ENCODE data around the gene OXGR1.

The OXGR1 gene

DNA sequence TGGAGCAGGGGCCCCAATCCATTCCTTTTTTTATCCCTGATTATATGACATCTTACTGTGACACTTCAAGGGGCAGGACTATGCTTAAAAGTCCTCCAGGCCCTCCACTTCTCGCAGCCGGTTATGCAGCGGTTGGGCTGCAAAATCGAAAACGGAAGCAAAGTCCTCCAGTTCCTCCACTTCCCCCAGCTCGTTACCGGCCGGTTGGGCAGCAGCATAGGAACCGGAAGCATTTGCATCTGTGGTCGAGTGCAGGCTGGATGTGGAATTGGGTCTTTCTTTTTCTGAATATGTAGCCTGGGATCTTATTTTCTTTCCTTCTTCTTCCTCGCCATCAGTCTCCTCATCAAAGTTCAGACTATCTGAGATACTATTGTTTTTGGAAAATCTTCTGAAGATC is 46.1 kb downstream of the OXGR1 start:
- Histone ChIP-seq H3K4me1 (ENCODE audit: insufficient read depth, low read length) (no peaks in the 10 kb centered on the region), H3K9ac (ENCODE audit: low read depth, low read length) (no peak overlapping the region), H3K27ac (ENCODE audit: low read length) (no peak overlapping the region), H3K4me3 (ENCODE audit: low read length) (no peak overlapping the region), H3K9me3 (ENCODE audit: insufficient read depth, low read depth, low read length) (no peaks in the 10 kb centered on the region), H3K27me3 (ENCODE audit: insufficient read depth, low read length) (no peaks in the 10 kb centered on the region), H3K36me3 (ENCODE audit: insufficient read depth, low read depth, low read length) (no peaks in the 10 kb centered on the region)

DNA sequence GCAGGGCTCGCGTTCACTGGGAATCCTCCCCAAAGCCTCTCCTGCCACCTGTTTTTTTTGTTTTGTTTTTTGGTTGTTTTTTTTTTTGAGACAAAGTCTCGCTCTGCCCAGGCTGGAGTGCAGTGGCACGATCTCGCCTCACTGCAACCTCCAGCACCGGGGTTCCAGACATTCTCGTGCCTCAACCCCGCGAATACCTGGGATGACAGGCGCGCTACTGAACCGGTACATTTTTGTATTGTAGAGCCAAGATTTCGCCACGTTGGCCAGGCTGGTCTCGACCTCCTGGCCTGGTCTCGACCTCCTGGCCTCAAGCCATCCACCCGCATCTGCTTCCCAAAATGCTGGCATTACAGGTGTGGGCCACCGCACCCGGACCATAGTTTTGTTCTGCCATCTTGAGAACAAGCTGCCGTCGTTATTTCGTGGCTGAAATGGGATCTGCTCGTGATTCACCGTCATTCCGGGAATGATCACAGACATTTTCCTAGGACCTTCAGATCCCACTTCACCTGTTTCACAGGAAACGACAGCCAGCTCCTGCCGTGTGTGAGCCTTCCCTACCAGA is 46.8 kb downstream of the OXGR1 start:
- no peaks in the 10 kb centered on the region for H3K27me3 ChIP-seq (ENCODE audit: insufficient read depth, low read length)
- H3K4me3 ChIP-seq (ENCODE audit: low read length) = no peak overlapping the region
- H3K9ac ChIP-seq (ENCODE audit: low read depth, low read length) = no peak overlapping the region
- no peaks in the 10 kb centered on the region for H3K9me3 ChIP-seq (ENCODE audit: insufficient read depth, low read depth, low read length)
- H3K4me1 ChIP-seq (ENCODE audit: insufficient read depth, low read length) = no peaks in the 10 kb centered on the region
- no peak overlapping the region for H3K27ac ChIP-seq (ENCODE audit: low read length)
- no peaks in the 10 kb centered on the region for H3K36me3 ChIP-seq (ENCODE audit: insufficient read depth, low read depth, low read length)

DNA sequence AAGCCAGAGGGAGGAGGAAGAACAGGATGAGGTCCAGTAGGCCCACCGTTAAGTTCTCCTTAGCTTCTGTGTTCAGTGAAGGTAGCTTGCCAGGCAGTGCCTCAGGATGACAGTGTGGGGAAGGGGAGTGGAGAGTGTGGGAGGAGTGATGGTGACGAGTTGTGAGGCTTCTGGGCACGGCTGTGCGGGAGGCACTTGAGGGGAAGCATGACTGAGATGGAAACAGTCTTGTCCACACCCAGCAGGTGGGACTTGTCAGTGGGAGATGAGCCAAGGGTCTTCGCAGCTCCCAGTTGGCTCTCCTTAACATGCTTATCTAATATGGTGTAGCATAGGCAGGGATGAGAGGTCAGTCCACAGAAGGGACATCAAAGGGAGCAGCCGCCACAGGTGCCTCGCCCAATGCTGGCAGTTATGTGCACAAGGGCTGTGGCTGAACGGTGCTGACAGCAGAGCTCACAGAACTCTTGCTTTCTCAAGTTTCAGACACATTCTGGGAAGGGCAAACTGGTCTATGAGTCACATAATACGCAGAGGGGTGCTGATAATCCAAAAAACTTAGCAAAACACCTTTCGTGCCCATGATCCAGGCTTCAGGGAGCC is 47.5 kb downstream of the OXGR1 start:
- Histone ChIP-seq H3K27ac (ENCODE audit: low read length) (no peak overlapping the region), H3K4me1 (ENCODE audit: insufficient read depth, low read length) (no peaks in the 10 kb centered on the region), H3K27me3 (ENCODE audit: insufficient read depth, low read length) (no peaks in the 10 kb centered on the region), H3K9me3 (ENCODE audit: insufficient read depth, low read depth, low read length) (no peaks in the 10 kb centered on the region), H3K9ac (ENCODE audit: low read depth, low read length) (no peak overlapping the region), H3K4me3 (ENCODE audit: low read length) (no peak overlapping the region), H3K36me3 (ENCODE audit: insufficient read depth, low read depth, low read length) (no peaks in the 10 kb centered on the region)

DNA sequence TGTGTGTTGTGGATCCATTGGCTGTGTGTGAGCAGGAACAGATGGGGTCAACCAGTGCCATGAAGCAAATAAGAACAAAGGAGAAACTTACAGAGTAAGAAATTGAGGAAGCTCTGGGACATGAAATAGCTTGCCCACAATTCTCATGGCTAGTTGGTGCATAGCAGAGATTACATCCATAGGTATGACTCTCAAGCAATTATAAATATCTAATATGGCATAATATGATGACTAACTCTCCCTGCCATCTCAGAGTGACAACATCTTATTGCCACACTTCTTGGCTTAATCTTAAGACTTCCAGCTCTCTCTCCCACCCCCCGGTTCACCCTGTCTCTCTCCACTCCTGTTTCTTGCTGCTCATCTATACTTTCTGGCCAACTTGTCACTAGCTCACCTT is 53.3 kb downstream of the OXGR1 start:
- Histone ChIP-seq H3K4me1 (ENCODE audit: insufficient read depth, low read length) (no peaks in the 10 kb centered on the region), H3K27ac (ENCODE audit: low read length) (no peak overlapping the region), H3K9ac (ENCODE audit: low read depth, low read length) (no peak overlapping the region), H3K36me3 (ENCODE audit: insufficient read depth, low read depth, low read length) (no peaks in the 10 kb centered on the region), H3K9me3 (ENCODE audit: insufficient read depth, low read depth, low read length) (no peaks in the 10 kb centered on the region), H3K4me3 (ENCODE audit: low read length) (no peak overlapping the region), H3K27me3 (ENCODE audit: insufficient read depth, low read length) (no peaks in the 10 kb centered on the region)

DNA sequence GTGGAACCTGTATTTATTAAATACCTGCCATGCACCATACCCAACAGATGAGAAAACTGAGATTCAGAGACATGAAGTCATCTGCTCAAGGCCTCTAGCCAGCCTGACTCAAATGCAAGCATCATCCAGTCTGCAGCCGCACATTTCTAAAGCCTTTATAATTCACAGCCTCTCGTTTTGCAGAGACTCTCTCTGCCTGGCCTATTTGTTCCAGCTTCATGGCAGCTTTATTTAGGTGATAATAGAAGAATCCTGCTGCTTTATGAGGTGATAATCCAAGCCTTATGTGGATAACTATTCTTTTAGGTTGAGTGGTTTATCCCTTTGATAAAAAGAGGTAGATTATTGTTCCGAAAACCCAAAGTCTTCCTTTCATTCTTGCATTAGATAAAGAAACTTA is 58.4 kb downstream of the OXGR1 start:
- Histone ChIP-seq H3K36me3 (ENCODE audit: insufficient read depth, low read depth, low read length) (no peaks in the 10 kb centered on the region), H3K9me3 (ENCODE audit: insufficient read depth, low read depth, low read length) (no peaks in the 10 kb centered on the region), H3K27ac (ENCODE audit: low read length) (no peak overlapping the region), H3K4me1 (ENCODE audit: insufficient read depth, low read length) (no peaks in the 10 kb centered on the region), H3K4me3 (ENCODE audit: low read length) (no peak overlapping the region), H3K9ac (ENCODE audit: low read depth, low read length) (no peak overlapping the region), H3K27me3 (ENCODE audit: insufficient read depth, low read length) (no peaks in the 10 kb centered on the region)
